NCI-H69 (cell line): ENCODE data around the gene CLIP1.
A peak's percentile ranks its signal among the peaks of the same experiment; 100 is the strongest.

Source experiments
- DNase-seq: peaks from one replicate; lab custom pipeline; 2025; lab: John Stamatoyannopoulos, UW

The CLIP1 gene

GRCh38 chr12:122245553-122245952, 176.9 kb downstream of the CLIP1 start:
- no peak for DNase-seq

GRCh38 chr12:122244565-122245371, 177.7 kb downstream of the CLIP1 start:
- DNase-seq: no peak

GRCh38 chr12:122243965-122244364, 178.5 kb downstream of the CLIP1 start:
- no peak for DNase-seq

- DNase-seq: peak; percentile 72
Measured at GRCh38 chr12:122238861-122239260, 183.6 kb downstream of the CLIP1 start.

- no peak for DNase-seq
Measured at GRCh38 chr12:122235741-122236140, 186.7 kb downstream of the CLIP1 start.

- DNase-seq: no peak
Measured at GRCh38 chr12:122232691-122233090, 189.8 kb downstream of the CLIP1 start.

GRCh38 chr12:122230798-122231197, 191.7 kb downstream of the CLIP1 start:
- no peak for DNase-seq

- DNase-seq: no peak
Measured at GRCh38 chr12:122228092-122228491, 194.4 kb downstream of the CLIP1 start.

GRCh38 chr12:122227341-122227740, 195.1 kb downstream of the CLIP1 start:
- DNase-seq: peak; percentile 83

GRCh38 chr12:122226366-122227125, 195.9 kb downstream of the CLIP1 start:
- DNase-seq: peak; percentile 68

GRCh38 chr12:122225683-122226365, 196.6 kb downstream of the CLIP1 start, which contains the start of gene DIABLO:
DIABLO (minus strand) TSS chr12:122226052; CDS start chr12:122226014, 38 bp downstream.
- DNase-seq: peak; percentile 100
